GM19023 (cell line): ENCODE measurements around the gene OTP.
"Not testable (repeated sequence)": the region's sequence is repeated elsewhere in the genome, so short reads cannot be mapped to it uniquely, and the experiment has no call there.

Experiments
- ATAC-seq: cut with Tn5 transposase; IDR thresholded peaks from one replicate; pipeline ENCODE4 v1.9.1; 2021; ENCODE audit warnings: mild to moderate bottlenecking, moderate library complexity; ENCODE audit not compliant: unreplicated experiment

OTP gene

GRCh38 chr5:77616920-77617319 is 21.6 kb downstream of the OTP start:
- no peak for ATAC-seq

GRCh38 chr5:77608927-77609326 is 29.6 kb downstream of the OTP start:
- ATAC-seq: not testable (repeated sequence)

- ATAC-seq: no peak
Observed at GRCh38 chr5:77607324-77607723, 31.2 kb downstream of the OTP start.

GRCh38 chr5:77606279-77606678 is 32.2 kb downstream of the OTP start:
- no peak for ATAC-seq

- no peak for ATAC-seq
Observed at GRCh38 chr5:77599679-77600078, 38.8 kb downstream of the OTP start.

GRCh38 chr5:77590347-77590746 is 48.2 kb downstream of the OTP start:
- no peak for ATAC-seq

- ATAC-seq: no peak
Observed at GRCh38 chr5:77588175-77588574, 50.3 kb downstream of the OTP start.

GRCh38 chr5:77586101-77586500 is 52.4 kb downstream of the OTP start:
- ATAC-seq: no peak

GRCh38 chr5:77582143-77582542 is 56.4 kb downstream of the OTP start:
- ATAC-seq: not testable (repeated sequence)
